Endometrial microvascular endothelial cells (primary cell): ENCODE measurements around the gene ZNF280A. TPM values are rescaled to one million over a fixed set of nuclear protein-coding genes. Genes with fewer than 3 reads are reported as not detected.
"Not testable (repeated sequence)": the region's sequence is repeated elsewhere in the genome, so short reads cannot be mapped to it uniquely, and the experiment has no call there.

Source experiments
- in situ Hi-C: cut with HindIII; loops from 2 replicates; pipeline ENCODE4 v1.10.0; 2017; ENCODE audit warnings: low sequenced_read_pairs, low pct_unique_long_range_greater_than_20kb; ENCODE audit errors: inconsistent ontology term
- total RNA-seq: library from RNA; depleted of rRNA; stranded (reverse); fragments of >200 nt; gene quantifications from one replicate; pipeline ENCODE4 v1.2.3, GENCODE V29; 2015; ENCODE audit errors: inconsistent ontology term

ZNF280A gene
- total RNA-seq, 1 donor from 2014 or later, result 0.09 TPM

DNA sequence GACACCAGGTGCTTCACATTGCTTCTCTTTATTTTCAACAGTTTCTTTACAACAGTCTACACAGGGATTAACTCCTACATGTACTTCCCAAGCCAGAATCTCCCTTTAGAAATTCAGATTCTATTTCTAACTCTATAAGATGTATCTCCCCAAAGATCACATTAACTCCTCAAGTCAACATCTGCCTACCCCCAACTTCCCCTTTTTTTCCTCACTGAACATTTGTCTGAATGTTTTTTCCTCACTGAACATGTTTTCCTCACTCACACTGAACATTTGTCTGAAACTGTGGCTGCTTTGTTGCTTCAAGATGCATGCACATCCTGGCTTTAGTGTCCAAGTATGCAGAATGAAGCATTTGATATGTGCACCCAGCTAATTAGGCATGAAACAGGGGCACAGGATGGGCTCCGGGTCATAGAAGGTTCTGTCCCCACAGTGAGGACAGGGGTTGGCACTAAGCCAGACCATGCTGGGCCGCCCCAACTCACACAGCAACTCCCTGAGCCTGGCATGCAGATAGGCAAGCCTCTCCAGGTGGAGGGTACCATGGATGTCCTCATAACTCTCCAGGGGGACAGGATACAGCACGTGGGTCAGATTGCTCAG, 27.7 kb upstream of the ZNF280A start:
- in situ Hi-C loops, result no loop called here

DNA sequence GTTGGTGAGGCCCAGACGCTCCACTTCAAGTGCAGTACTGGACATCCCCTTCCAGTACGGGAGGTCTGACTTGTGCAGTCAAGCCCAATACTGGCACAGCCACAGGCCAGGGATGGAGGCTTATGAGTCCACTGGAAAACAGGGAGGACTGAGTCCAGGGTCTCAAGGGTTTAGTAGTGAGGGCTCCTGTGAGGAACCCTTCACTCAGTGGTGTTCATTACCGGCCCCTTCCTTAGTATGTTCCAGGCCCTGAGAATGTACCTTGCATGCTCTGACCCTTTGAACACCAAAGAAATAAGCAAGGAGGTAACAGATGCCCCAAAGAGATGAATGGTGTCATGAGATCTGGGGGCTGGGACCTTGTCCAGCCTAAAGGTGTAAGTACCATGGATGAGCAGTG, 27.2 kb upstream of the ZNF280A start:
- in situ Hi-C loops, result no loop called here

DNA sequence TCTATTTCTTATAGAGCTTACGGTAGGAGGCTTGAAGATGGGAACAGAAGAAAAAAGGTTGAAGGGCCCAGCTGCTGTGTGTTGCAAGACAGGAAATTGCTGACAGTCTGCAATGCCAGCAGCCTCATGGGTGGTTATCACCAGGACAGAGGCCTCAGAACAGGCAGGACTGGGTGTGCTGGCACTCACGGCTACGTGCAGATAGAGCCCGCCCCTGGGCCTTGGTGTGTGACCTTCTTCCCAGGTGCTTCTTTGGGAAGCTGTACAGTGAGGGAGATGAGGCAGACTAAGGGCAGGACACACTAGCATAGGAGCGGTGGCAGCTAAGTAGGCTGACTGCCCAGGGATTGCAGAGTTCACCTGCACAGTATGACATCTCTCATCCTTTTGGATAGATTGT, 26.4 kb upstream of the ZNF280A start:
- in situ Hi-C loops, result no loop called here

DNA sequence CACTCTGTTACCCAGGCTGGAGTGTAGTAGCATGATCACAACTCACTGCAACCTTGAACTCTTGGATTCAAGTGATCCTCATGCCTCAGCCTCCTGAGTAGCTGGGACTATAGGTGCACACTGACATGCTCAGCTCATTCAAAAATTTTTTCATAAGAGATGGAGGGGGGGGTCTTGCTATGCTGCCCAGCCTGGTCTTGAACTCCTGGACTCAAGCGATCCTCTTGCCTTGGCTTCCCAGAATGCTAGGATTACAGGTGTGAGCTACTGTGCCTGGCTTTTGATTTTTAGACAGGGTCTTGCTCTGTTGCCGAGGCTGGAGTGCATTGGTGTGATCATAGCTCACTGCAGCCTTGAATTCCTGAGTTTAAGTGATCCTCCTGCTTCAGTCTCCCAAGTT, 25.0 kb upstream of the ZNF280A start:
- in situ Hi-C loops, result no loop called here

DNA sequence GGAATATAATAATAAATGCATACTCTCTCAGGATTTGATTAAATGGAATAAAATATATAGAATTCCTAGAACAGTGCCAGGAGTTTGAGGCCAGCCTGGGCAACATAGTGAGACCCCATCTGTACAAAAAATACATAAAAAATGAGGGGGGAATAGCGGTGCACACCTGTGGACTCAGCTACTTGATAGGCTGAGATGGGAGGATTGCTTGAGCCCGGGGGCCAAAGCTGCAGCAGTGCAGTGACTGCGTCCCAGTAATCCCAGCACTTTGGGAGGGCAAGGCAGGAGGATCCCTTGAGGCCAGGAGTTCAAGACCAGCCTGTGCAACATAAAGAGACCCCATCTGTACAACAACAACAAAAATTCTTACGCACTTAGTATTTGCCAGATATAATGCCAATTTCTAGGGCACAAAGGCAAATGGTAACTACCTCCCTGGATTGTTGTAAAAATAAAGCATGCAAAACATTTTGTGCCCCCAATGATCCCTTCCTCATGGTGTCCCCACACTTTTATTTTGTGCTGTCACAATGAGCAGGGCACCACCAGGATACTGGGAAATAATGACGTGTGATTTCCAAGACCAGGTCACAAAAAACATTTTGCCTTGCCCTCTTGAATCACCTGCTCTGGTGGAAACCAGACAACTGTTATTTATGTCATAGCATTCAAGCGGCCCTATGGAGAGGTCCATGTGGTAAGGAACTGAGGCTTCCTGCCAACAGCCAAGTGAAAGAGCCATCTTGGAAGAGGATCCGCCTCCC, 18.3 kb upstream of the ZNF280A start:
- in situ Hi-C loops, result no loop called here

DNA sequence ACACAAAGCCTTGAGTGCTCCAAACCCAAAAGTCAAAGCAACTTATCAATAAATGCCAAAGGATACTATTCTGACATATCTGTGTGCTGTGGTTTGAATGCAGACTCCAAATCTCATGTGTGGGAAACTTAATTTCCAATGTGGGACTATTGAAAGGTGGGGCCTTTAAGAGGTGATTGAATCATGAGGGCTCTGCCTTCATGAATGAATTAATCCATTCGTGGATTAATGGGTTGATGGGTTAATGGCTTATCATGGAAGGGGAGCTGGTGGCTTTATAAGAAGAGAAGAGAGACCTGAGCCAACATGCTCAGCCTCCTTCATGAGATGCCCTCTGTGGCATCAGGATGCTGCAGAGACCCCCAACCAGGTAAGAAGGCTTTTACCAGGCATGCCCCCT, 16.8 kb upstream of the ZNF280A start:
- in situ Hi-C loops, result no loop called here

DNA sequence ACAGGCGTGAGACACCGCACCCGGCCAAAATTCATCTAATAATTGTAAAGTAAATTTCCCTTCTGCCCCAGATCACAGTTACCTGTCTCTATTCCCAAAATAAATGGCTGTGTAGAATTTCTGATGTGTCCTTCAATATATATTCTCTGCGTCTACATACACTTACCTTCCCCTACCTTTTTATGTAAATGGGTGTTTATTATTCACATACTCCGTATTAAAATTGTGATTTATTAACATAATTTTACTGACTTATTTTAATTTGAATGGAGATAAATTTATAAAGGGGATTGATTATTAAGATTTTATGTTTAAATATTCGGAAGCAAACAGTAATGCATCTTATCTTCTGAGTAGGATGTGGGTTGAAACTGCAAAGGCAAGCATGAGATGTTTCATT, 16.4 kb upstream of the ZNF280A start:
- in situ Hi-C loops, result no loop called here

DNA sequence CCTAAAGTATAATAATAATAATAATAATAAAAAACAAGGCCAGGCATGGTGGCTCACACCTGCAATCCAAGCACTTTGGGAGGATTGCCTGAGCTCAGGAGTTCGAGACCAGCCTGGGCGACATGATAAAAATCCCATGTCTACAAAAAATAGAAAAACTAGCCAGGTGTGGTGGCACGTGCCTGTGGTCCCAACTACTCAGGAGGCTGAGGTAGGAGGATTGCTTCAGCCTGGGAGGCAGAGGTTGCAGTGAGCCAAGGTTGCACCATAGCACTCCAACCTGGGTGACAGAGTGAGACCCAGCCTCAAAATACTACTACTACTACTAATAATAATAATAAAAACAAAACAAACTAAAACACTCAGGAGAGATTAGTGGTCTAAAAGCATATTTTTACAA, 15.6 kb upstream of the ZNF280A start:
- in situ Hi-C loops, result no loop called here

DNA sequence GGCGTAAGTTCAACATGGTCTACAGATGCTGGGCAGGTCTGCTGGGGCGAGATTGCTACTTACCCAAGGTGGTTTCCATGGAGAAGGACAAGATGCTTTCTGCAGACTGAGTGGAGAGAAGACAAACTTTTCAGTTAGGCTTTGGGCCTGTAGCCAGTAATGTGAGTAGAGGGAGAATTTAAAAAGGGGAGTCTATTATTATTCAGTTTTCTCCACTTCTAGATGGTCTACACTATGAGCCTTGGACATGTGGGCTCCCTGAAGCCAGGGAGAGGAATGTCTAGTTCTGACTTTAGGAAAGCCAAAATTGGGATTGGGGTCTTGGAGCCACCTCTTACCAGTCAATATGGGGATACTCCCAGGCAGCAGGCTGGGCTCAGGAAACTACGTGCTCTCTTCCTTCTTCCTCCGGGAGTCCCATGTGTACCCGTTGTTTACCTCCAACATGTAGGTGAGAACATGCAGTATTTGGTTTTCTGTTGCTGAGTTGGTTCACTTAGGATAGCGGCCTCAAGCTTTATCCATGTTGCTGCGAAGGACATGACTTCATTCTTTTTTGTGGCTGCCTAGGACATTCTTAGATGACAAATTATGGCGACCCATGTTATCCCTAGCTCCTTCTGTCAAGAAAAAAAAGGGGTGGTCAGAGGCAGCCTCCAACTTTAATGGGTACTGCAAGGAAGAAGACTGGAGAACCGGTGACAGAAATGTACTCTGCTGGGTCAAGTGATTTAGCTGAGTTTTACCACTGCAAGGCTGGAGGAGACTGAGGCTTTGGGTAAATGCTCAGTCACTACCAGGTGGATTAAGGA, 14.7 kb upstream of the ZNF280A start:
- in situ Hi-C loops, result no loop called here

DNA sequence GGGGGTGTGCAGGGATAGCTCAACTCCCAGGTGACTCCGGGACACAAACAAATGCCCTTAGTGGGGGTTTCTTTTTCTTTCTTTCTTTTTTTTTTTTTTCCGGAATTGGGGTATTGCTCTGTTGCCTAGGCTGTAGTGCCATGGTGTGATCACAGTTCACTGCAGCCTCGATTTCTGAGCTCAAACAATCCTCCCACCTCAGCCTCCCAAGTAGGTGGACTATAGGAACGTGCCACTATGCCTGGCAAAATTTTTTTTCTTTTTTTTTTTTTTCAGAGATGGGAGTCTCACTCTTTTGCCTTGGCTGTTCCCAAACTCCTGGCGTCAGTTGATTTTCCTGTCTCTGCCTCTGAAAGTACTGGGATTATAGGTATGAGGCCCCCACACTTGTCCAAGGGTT, 13.8 kb upstream of the ZNF280A start:
- in situ Hi-C loops, result no loop called here

DNA sequence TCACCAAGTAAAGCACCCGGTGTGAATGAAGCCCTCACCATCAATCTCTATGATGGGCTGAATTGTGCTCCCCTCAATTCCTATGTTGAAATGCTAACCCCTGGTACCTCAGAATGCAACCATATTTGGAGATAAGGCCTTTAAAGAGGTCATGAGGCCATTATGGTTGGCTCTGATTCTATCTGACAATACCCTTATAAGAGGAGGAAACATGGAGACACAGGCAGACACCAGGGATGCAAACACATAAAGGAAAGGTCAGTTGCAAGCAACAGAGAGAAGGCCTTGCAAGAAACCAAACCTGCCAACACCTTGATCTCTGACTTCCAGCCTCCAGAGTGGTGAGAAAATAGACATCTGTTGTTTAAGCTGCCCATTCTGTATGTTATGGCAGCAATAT, 13.3 kb upstream of the ZNF280A start:
- in situ Hi-C loops, result no loop called here

DNA sequence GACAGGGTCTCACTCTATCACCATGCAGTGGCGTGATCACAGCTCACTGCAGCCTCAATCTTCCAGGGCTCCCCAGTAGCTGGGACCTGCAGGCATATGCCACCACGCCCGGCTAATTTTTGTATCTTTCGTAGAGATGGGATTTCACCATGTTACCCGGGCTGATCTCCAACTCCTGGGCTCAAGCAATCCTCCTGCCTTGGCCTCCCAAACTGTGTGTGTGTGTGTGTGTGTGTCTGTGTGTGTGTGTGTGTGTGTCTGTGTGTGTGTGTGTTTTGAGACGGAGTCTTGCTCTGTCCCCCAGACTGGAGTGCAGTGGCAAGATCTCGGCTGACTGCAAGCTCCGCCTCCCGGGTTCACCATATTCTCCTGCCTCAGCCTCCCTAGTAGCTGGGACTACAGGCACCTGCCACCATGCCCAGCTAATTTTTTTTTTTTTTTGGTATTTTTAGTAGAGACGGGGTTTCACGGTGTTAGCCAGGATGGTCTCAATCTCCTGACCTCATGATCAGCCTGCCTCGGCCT, 12.5 kb upstream of the ZNF280A start:
- in situ Hi-C loops, result not testable (repeated sequence)

DNA sequence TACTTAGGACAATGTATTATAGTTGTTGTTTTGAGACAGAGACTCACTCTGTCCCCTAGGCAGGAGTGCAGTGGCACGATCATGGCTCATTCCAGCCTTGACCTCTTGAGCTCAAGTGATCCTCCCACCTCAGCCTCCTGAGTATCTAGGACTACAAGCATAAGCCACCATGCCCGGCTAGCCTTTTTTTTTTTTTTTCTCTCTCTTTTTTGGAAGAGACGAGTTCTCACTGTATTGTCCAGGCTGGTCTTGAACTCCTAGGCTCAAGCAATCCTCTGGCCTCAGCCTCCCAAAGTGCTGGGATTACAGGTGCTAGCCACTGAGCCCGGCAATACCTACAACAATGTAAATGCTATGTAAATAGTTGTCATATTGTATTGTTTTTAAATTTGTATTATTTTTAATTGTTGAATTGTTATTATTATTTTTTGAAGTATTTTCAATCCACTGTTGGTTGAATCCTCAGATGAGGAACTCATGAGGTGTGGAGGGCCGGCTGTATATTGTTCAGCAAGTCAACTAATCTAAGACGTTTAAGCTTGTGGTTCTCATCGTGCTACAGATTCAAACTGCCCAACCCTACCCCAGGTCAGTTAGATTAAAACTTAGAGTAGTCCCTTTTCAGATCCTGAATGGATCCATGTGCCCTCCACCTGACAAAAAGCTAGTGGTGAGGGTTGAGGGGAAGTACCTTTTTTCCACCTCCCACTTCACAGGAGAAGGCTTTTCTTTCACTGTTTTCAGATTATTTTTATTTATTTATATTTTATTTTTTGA, 11.9 kb upstream of the ZNF280A start:
- in situ Hi-C loops, result no loop called here

DNA sequence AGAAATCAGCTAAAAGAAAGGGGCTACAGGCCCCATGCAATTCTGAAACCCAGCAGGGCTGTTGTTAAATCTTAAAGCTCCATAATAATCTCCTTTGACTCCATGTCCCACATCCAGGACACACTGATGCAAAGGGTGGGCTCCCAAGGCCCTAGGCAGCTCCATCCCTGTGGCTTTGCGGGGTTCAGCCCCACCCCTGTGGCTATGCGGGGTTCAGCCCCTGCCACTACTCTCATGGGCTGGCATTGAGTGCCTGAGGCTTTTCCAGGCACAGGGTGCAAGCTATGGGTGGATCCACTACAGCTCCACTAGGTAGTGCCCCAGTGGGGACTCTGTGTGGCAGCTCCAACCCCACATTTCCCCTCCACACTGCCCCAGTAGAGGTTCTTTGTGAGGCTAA, 8.7 kb upstream of the ZNF280A start:
- in situ Hi-C loops, result no loop called here

DNA sequence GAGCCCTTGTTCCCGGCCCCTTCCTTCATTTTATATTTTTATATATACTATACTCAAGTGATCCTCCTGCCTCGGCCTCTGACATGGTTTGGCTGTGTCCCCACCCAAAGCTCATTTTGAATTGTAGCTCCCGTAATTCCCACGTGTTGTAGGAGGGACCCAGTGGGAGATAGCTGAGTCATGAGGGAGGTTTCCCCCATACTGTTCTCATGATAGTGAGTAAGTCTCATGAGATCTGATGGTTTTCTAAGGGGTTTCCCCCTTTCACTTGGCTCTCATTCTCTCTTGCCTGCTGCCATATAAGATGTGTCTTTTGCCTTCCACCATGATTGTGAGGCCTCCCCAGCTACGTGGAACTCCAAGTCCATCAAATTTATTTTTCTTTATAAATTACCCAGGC, 7.2 kb upstream of the ZNF280A start:
- in situ Hi-C loops, result no loop called here

DNA sequence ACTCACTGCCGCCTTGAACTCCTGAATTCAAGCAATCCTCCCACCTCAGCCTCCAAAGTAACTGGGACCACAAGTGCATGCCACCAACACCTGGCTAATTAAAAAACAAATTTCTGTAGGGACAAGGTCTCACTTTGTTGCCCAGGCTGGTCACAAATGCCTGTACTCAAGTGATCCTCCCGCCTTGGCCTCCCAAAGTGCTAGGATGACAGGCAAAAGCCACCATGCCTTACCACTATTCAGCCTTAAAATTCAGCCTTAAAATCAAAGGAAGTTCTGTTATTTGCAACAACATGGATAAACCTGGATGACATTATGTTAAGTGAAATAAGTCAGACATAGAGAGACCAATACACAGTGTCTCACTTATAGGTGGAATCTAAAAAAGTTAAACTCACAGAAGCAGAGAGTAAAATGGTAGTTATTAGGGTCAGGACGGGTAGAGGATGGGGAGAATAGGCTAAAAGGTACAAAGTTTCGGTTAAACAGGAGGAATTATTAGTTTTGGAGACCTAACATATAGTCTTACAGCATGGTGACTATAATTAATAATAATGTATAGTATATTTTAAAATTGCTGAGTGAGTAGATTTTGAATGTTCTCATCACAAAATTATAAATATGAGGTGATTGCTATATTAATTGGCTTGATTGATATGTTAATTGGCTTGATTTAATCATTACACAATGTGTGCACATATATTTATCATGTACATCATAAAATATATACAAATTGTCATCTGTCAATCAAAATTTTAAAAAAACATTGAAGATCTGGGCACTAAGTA, 6.2 kb upstream of the ZNF280A start:
- in situ Hi-C loops, result no loop called here

DNA sequence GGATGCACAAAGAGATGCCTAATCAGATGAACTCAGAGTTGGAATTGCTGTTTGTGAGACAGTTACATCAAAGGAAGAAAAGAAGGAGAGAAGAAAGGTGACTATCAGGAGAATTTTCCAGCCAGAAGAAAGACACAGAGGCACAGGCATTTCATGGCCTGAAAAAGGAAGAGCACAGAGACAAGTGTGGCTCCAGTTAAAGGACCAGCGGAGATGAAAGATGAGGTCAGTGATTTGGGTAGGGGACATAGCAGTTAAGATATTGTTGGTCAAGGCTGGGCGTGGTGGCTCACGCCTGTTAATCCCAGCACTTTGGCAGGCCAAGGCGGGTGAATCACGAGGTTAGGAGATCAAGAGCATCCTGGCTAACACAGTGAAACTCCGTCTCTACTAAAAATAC, 3.4 kb upstream of the ZNF280A start:
- in situ Hi-C loops, result no loop called here

DNA sequence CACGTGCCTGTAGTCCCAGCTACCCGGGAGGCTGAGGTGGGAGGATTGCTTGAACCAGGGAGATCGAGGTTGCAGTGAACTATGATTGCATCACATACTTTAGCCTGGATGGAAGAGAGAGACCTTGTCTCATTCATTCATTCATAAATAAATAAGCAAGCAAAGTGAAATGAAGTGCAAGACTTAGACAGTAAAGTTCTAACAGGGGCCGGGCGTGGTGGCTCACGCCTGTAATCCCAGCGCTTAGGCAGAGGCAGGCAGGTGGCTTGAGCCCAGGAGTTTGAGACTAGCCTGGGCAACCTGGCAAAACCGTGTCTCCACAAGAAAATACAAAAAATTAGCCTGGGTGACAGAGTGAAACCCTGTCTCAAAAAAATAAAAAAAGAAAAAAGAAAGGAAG, 1.6 kb upstream of the ZNF280A start:
- in situ Hi-C loops, result no loop called here
